Measurements from ENCODE around the gene EVA1C. TPM values are rescaled to one million over a fixed set of nuclear protein-coding genes. Genes with fewer than 3 reads are reported as not detected.

The EVA1C gene
- total and polyA plus RNA-seq, 9 of the 15 experiments (the other 6 are each of a cell fraction or from before 2014, with no cell fraction given) = 0.22 TPM; not detected in 8

GRCh38 chr21:32459972-32460371, 47.5 kb downstream of the EVA1C start (continued):
- TF ChIP-seq ZBTB5 (IDR thresholded peaks at IDR 0.05) = no peak
- TF ChIP-seq ZNF212 (CRISPR knock-in tag; IDR thresholded peaks at IDR 0.05) = no peak
- TF ChIP-seq NR4A1 (CRISPR knock-in tag; IDR thresholded peaks at IDR 0.05) = no peak
- TF ChIP-seq NR4A1 (tag; IDR thresholded peaks at IDR 0.05) = no peak
- no peak for TF ChIP-seq ZNF699 (CRISPR knock-in tag; IDR thresholded peaks at IDR 0.05; ENCODE audit: insufficient replicate concordance)
- TF ChIP-seq XRCC3 (IDR thresholded peaks at IDR 0.05) = no peak
- TF ChIP-seq ZNF79 (CRISPR knock-in tag; IDR thresholded peaks at IDR 0.05; ENCODE audit: low read depth) = no peak

GRCh38 chr21:32461503-32461902, 49.0 kb downstream of the EVA1C start:
- no peaks in the 10 kb centered on the region for H3K79me2 ChIP-seq (ENCODE audit: control insufficient read depth, insufficient read depth, low read length)
- no peaks in the 10 kb centered on the region for H3K9me1 ChIP-seq (ENCODE audit: control insufficient read depth, insufficient read depth, low read length)
- H3K4me1 ChIP-seq (replicated peaks in 1 of 2; ENCODE audit: control insufficient read depth in 2 of 2, insufficient read depth in 2 of 2, low read length in 2 of 2) = no peaks in the 10 kb centered on the region; a peak in 1 of 5 replicates
- no peaks in the 10 kb centered on the region for H3K9me3 ChIP-seq (replicated peaks; ENCODE audit: control insufficient read depth, insufficient read depth, low read depth, low read length)
- DNase-seq (ENCODE audit: extremely low read depth in 1 of 4, low spot score in 3 of 4) = no peak
- no peak for FAIRE-seq
- POLR2A ChIA-PET = interaction anchor here (0.8 kb wide), 1 partner anchor 10 kb away, joined by 3 read pairs; no protein-coding TSS in a partner anchor
- H3K4me3 ChIP-seq = no peak overlapping the region
- H3K36me3 ChIP-seq (ENCODE audit: control insufficient read depth, insufficient read depth, low read length) = no peaks in the 10 kb centered on the region
- no TSS peak for BruUV-seq (replicated peaks)
- in situ Hi-C loops (cut with MboI) (no loop called here), intact Hi-C loops (cut with micrococcal nuclease) (no loop called here)
- no peak overlapping the region for H3K4me2 ChIP-seq (ENCODE audit: insufficient read depth, low read length)
- H2AFZ ChIP-seq (ENCODE audit: low read depth, low read length) = no peak overlapping the region
- no peaks in the 10 kb centered on the region; the same call in 1 of the 2 replicates for H4K20me1 ChIP-seq (replicated peaks; ENCODE audit: control insufficient read depth, insufficient read depth, low read length)
- H3K9ac ChIP-seq (ENCODE audit: insufficient read depth in 1 of 2, low read depth in 2 of 2, low read length in 2 of 2) = no peak overlapping the region
- H3K27ac ChIP-seq (ENCODE audit: extremely low read depth, low read depth, low read length) = no peak overlapping the region
- H3K27me3 ChIP-seq (ENCODE audit: control insufficient read depth in 2 of 2, insufficient read depth in 2 of 2, low read length in 2 of 2) = peaks cover 45 to 62% of the 10 kb centered on the region in 2 experiments
- CTCF ChIA-PET (ENCODE audit: low intra/inter-chr PET ratio) = no interaction called here
- 11% methylated on average over 6 of the region's 6 CpGs for WGBS (ENCODE audit: insufficient coverage, low coverage, missing lambda C conversion rate)
- no peak for ATAC-seq
- TF ChIP-seq HMGN3 (IDR thresholded peaks at IDR 0.05; ENCODE audit: borderline replicate concordance, extremely low read depth, insufficient read length, low read depth, low read length) = no peak
- no peak for TF ChIP-seq PKNOX1 (IDR thresholded peaks at IDR 0.05)
- TF ChIP-seq, protein P1, sequence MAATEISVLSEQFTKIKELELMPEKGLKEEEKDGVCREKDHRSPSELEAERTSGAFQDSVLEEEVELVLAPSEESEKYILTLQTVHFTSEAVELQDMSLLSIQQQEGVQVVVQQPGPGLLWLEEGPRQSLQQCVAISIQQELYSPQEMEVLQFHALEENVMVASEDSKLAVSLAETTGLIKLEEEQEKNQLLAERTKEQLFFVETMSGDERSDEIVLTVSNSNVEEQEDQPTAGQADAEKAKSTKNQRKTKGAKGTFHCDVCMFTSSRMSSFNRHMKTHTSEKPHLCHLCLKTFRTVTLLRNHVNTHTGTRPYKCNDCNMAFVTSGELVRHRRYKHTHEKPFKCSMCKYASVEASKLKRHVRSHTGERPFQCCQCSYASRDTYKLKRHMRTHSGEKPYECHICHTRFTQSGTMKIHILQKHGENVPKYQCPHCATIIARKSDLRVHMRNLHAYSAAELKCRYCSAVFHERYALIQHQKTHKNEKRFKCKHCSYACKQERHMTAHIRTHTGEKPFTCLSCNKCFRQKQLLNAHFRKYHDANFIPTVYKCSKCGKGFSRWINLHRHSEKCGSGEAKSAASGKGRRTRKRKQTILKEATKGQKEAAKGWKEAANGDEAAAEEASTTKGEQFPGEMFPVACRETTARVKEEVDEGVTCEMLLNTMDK (IDR thresholded peaks at IDR 0.05; ENCODE audit: borderline replicate concordance, insufficient read depth, low read depth, low read length, poor library complexity, severe bottlenecking) = no peak
- no peak for TF ChIP-seq ZNF197 (CRISPR knock-in tag; IDR thresholded peaks at IDR 0.05; ENCODE audit: low read depth)
- TF ChIP-seq CEBPB (tag; IDR thresholded peaks at IDR 0.05) = no peak
- no peak for TF ChIP-seq COPS2 (conservative IDR thresholded peaks at IDR 0.05)
- TF ChIP-seq RBBP5 (IDR thresholded peaks at IDR 0.05; ENCODE audit: borderline replicate concordance, insufficient read depth, low read length, poor library complexity, severe bottlenecking) = no peak
- no peak for TF ChIP-seq RBM17 (IDR thresholded peaks at IDR 0.05; ENCODE audit: borderline replicate concordance, low read depth, low read length)
